ENCODE data around the gene PCSK2.

Gene PCSK2

GRCh38 chr20:17510548-17510947 is 283.7 kb downstream of the PCSK2 start:
- DNase-seq, result no peak

GRCh38 chr20:17511401-17511800 is 284.6 kb downstream of the PCSK2 start:
- no peak for DNase-seq

GRCh38 chr20:17513939-17514338 is 287.1 kb downstream of the PCSK2 start:
- DNase-seq, result no peak

- DNase-seq, result no peak
Measured at GRCh38 chr20:17515053-17515452, 288.2 kb downstream of the PCSK2 start.

- no peak for DNase-seq
Measured at GRCh38 chr20:17518339-17519052, 291.7 kb downstream of the PCSK2 start.

- DNase-seq, result no peak
Measured at GRCh38 chr20:17519606-17520285, 292.9 kb downstream of the PCSK2 start.

- no peak for DNase-seq
Measured at GRCh38 chr20:17520583-17520982, 293.7 kb downstream of the PCSK2 start.

GRCh38 chr20:17522528-17522927 is 295.7 kb downstream of the PCSK2 start:
- DNase-seq, result no peak

GRCh38 chr20:17523326-17523725 is 296.5 kb downstream of the PCSK2 start:
- DNase-seq, result no peak

GRCh38 chr20:17524560-17524959 is 297.7 kb downstream of the PCSK2 start:
- DNase-seq, result no peak

GRCh38 chr20:17525132-17525531 is 298.3 kb downstream of the PCSK2 start:
- DNase-seq, result no peak

- no peak for DNase-seq
Measured at GRCh38 chr20:17525650-17526049, 298.8 kb downstream of the PCSK2 start.

- DNase-seq, result no peak
Measured at GRCh38 chr20:17529586-17529985, 302.7 kb downstream of the PCSK2 start.

- no peak for DNase-seq
Measured at GRCh38 chr20:17530153-17530552, 303.3 kb downstream of the PCSK2 start.

GRCh38 chr20:17530716-17531664 is 304.1 kb downstream of the PCSK2 start, which contains the start of gene BFSP1:
TSS of gene BFSP1 (minus strand) at chr20:17531379. CDS start at chr20:17531329, 50 bp downstream.
- peak; percentile 32 for DNase-seq

- DNase-seq, result no peak
Measured at GRCh38 chr20:17531665-17532025, 304.8 kb downstream of the PCSK2 start.

- DNase-seq, result no peak
Measured at GRCh38 chr20:17533396-17533795, 306.6 kb downstream of the PCSK2 start.

GRCh38 chr20:17534077-17534476 is 307.2 kb downstream of the PCSK2 start:
- DNase-seq, result no peak

Measured in CD4-positive, alpha-beta T cell treated with Interleukin-6 for 4 hours (primary cell).